Tongue (tissue), 2 donors: ENCODE results near the gene SGSH. TPM values are rescaled to one million over a fixed set of nuclear protein-coding genes. Genes with fewer than 3 reads are reported as not detected.
A peak's percentile ranks its signal among the peaks of the same experiment; 100 is the strongest.
"Not testable (repeated sequence)": the region's sequence is repeated elsewhere in the genome, so short reads cannot be mapped to it uniquely, and the experiment has no call there.

Experiments
- DNase-seq: peaks from one replicate; pipeline ENCODE4 v3.0.0-alpha.2; 2015
- total RNA-seq: library from RNA; depleted of rRNA; stranded (reverse); fragments of >200 nt; gene quantifications from one replicate; pipeline ENCODE4 v1.2.3, GENCODE V29; 2014

SGSH gene
- total RNA-seq, 1 donor from 2014 or later: 15.5 TPM

- DNase-seq: no peak
Measured at GRCh38 chr17:80253631-80254395, 33.7 kb upstream of the SGSH start.

GRCh38 chr17:80252871-80253270, 32.7 kb upstream of the SGSH start:
- peak; percentile 54 for DNase-seq

GRCh38 chr17:80251966-80252365, 31.8 kb upstream of the SGSH start:
- DNase-seq: no peak

GRCh38 chr17:80248894-80249710, 29.0 kb upstream of the SGSH start:
- DNase-seq: no peak

- DNase-seq: no peak
Measured at GRCh38 chr17:80248001-80248893, 28.1 kb upstream of the SGSH start.

- DNase-seq: no peak
Measured at GRCh38 chr17:80247561-80247960, 27.4 kb upstream of the SGSH start.

GRCh38 chr17:80246726-80247125, 26.6 kb upstream of the SGSH start:
- DNase-seq: no peak

- DNase-seq: no peak
Measured at GRCh38 chr17:80246266-80246681, 26.1 kb upstream of the SGSH start.

GRCh38 chr17:80245566-80246265, 25.6 kb upstream of the SGSH start:
- DNase-seq: no peak

- no peak for DNase-seq
Measured at GRCh38 chr17:80244871-80245509, 24.9 kb upstream of the SGSH start.

GRCh38 chr17:80244448-80244847, 24.3 kb upstream of the SGSH start:
- DNase-seq: not testable (repeated sequence)

- DNase-seq: no peak
Measured at GRCh38 chr17:80243526-80244433, 23.6 kb upstream of the SGSH start.

GRCh38 chr17:80242505-80242904, 22.4 kb upstream of the SGSH start:
- no peak for DNase-seq

- no peak for DNase-seq
Measured at GRCh38 chr17:80237386-80237785, 17.3 kb upstream of the SGSH start.

GRCh38 chr17:80236911-80237310, 16.8 kb upstream of the SGSH start:
- DNase-seq: no peak

- DNase-seq: no peak
Measured at GRCh38 chr17:80233202-80233601, 13.1 kb upstream of the SGSH start.

- no peak for DNase-seq
Measured at GRCh38 chr17:80232438-80232837, 12.3 kb upstream of the SGSH start.

GRCh38 chr17:80229011-80229410, 8.9 kb upstream of the SGSH start:
- DNase-seq: no peak

- no peak for DNase-seq
Measured at GRCh38 chr17:80228477-80228876, 8.3 kb upstream of the SGSH start.

GRCh38 chr17:80227666-80228065, 7.5 kb upstream of the SGSH start:
- no peak for DNase-seq
